A673 (cell line): ENCODE results near the gene VRTN.

Experiments used
- CTCF ChIP-seq: fragments of 300-800, 200-600 bp; sonication (generic); conservative IDR thresholded peaks from 2 replicates; pipeline ENCODE4 v1.5.1; 2017; ENCODE audit warnings: low read depth, mild to moderate bottlenecking, antibody characterized with exemption, low read length, moderate library complexity, mixed read lengths
- EZH2 ChIP-seq: fragments of 200-600 bp; sonication (generic); IDR thresholded peaks from 2 replicates; pipeline ENCODE4 v1.6.1; 2017; ENCODE audit warnings: borderline replicate concordance, low read depth, mild to moderate bottlenecking, mixed read lengths, antibody characterized with exemption, low read length; ENCODE audit not compliant: poor library complexity, severe bottlenecking

GRCh38 chr14:74350211-74350927, 2.1 kb downstream of the VRTN start:
- no peak for TF ChIP-seq CTCF
- no peak for TF ChIP-seq EZH2
